Stimulated activated naive CD4-positive, alpha-beta T cell (primary cell): ENCODE data around the gene GSTO1.

Source experiments
- DNase-seq, 6 experiments: peaks; one replicate each; lab custom pipeline; 2025; lab: John Stamatoyannopoulos, UW

GSTO1 gene

GRCh38 chr10:104303594-104304355 is 49.1 kb downstream of the GSTO1 start:
- DNase-seq: no peak

GRCh38 chr10:104304356-104304745 is 49.7 kb downstream of the GSTO1 start:
- no peak for DNase-seq

- no peak for DNase-seq
These were observed 50.2 kb downstream of the GSTO1 start for GRCh38 chr10:104304927-104305326.

- DNase-seq: no peak
These were observed 52.2 kb downstream of the GSTO1 start for GRCh38 chr10:104306897-104307296.

- DNase-seq: no peak
These were observed 53.1 kb downstream of the GSTO1 start for GRCh38 chr10:104307576-104308438.

- DNase-seq: peak in 3 of 6 experiments; percentile 69 to 73 (median 72)
These were observed 53.8 kb downstream of the GSTO1 start for GRCh38 chr10:104308439-104308903.

- no peak for DNase-seq
These were observed 55.6 kb downstream of the GSTO1 start for GRCh38 chr10:104309980-104310978.

GRCh38 chr10:104311184-104311720 is 56.6 kb downstream of the GSTO1 start:
- no peak for DNase-seq

GRCh38 chr10:104314591-104315485 is 60.1 kb downstream of the GSTO1 start:
- no peak for DNase-seq

- no peak for DNase-seq
These were observed 60.8 kb downstream of the GSTO1 start for GRCh38 chr10:104315486-104315921.

- no peak for DNase-seq
These were observed 61.8 kb downstream of the GSTO1 start for GRCh38 chr10:104316321-104317099.
